Measurements from ENCODE around the gene INTS11.
A peak's percentile ranks its signal among the peaks of the same experiment; 100 is the strongest.

Gene INTS11

GRCh38 chr1:1343811-1344421, 19.5 kb upstream of the INTS11 start:
- no peak for DNase-seq (ENCODE audit: low spot score)

DNA sequence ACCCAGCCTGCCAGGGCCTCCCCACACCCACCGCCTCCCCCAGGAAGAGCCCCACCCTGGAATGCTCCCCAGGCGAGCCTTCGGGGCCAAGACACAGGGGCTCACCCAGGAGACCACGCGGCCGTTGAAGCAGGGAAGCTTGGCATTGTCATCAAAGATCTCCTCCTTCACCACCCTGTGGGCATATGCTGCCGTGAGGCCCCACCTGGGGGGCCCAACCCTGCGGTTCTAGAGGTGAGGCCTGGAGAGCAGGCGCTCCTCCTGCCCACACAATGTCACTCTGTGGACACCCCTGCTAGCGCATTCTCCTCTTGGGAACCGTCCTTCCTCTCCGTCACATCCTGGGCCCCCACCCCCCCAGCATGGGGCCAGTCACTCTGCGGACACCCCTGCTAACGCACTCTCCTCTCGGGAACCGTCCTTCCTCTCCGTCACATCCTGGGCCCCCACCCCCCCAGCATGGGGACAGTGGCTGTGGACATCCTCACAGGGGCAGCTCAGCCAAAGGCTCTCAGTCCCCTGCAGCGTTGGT, 18.2 kb upstream of the INTS11 start:
- no peak for DNase-seq (ENCODE audit: low spot score)

DNA sequence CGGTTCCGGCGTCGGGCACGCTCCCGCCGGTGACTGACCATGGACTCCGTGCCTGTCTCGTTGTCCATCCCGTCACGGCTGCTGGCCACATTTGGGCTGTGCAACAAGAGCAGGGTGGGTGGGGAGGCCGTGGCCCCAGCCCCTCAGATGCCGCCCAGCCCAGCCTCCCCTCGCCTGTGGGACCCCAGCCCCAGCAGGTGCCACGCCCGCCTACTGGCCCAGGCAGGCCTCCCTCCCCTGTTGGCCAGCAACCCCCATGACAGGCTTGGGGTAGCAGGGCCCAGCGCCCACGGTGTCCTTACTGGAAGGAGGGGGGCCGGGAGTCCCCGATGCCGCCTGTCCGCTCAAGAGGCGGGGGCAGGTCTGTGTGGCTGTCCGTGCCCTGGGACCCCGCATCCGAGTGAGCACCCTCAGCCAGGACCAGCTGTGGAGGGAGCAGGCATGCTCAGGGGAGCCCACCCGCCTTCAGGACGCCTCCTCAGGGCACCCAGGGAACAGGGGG, 17.7 kb upstream of the INTS11 start:
- no peak for DNase-seq (ENCODE audit: low spot score)

- DNase-seq (ENCODE audit: low spot score): no peak
Observed at GRCh38 chr1:1341549-1342021, 17.1 kb upstream of the INTS11 start.

DNA sequence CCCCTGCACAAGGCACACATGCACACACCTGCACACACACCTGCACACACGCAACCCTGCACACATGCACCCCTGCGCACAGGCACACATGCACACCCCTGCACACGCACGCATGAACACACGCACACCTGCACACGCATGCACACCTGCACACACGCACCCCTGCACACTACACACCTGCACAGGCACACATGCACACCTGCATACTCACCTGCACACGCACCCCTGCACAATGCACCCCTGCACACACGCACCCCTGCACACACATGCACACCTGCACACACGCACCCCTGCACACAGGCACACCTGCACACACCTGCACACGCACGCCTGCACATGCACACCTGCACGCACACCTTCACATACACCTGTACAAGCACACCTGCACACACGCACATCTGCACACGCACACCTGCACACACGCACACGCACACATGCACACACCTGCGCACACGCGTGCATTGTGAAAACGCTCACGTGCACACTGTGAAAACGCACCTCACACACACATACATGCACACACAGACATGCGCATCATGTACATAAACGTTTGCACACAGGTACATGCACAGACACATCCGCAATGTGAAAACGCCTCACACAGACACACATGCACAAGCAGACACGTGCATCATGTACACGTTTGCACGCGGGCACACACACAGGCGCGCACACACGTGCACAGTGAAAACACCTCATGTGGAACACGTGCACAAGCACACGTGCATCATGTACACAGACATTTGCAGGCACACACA, 16.5 kb upstream of the INTS11 start:
- no peak for DNase-seq (ENCODE audit: low spot score)

DNA sequence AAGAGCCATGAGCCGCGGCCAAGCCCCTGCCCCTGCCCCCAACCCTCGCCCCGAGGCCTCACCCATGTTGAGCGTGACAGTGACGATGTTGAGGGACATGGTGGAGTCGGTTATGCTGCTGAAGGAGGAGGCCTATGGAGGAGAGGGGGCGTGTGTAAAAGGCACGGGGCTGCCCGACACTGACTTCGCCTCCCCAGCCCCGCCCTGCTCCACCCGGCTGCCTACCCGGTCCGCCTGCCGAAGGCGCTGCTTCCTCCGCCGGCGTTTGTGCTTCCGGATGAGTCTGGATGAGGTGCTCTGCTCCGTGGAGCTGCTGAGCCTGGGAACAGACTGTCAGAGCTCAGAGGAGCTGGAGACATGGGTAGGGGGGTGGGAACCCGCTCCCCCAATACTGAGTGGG, 15.7 kb upstream of the INTS11 start:
- no peak for DNase-seq (ENCODE audit: low spot score)

- no peak for DNase-seq (ENCODE audit: low spot score)
Observed at GRCh38 chr1:1338278-1338677, 13.8 kb upstream of the INTS11 start.

- peak; percentile 97 for DNase-seq (ENCODE audit: low spot score)
Observed at GRCh38 chr1:1337793-1338147, 13.3 kb upstream of the INTS11 start.

DNA sequence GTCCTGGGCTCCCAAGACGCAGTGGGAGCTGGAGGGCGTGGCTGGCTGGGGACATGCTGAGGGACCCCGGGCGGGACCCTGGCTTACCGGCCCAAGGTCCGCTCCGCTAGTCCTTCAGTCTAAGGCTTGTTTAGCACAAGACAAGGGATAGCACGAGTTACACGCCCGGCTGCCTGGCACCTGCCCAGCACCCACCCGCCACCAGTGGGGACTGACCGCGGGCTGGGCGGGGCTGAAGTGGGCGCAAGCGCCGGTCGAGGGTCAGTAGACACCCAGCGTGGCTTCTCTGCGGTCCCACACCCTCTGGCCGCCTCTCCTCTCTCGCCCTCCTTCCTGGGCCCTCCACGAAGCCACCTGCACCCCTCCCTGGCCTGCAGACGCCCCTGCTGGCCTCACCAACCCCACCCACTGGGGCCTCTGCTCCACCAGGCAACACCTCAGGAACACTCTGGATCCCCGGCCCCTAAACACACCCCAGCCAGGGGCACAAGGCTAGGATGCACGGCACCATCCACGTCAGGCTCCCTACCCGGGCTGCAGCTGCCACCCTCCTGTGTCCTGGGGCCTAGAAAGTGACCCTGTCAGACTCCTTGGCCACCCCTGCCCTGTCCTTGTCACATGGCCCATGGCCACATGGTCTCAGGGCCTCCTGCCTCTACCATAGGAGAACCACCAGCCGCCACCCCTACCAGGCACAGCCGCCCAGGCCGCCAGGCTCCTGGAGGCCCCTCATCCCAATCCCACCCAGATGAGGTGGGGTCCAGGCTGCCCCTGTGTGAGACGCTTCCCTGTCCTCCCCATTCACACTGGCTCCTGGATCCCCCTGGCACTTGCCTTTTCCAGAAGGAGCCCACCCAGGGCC, 12.7 kb upstream of the INTS11 start:
- DNase-seq (ENCODE audit: low spot score): no peak

DNA sequence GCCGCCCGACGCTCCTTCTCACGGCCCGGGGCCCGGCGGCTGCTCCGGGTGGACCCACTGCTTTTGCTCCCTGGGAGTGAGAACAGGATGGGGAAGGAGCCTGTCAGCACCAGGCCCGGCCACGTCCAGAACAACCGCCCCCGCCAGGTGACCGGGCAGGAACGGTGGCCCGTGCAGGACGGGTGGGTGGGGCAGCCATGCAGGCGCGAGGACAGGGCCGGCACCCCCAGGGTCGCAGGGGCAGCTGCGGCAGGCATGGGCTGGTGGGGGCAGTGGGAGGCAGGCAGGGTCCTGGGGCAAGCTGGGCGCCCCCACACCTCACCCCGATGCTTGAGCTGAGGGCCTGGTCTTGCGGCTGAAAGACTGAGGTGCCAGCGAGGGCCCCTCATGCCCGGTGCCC, 12.0 kb upstream of the INTS11 start:
- no peak for DNase-seq (ENCODE audit: low spot score)

DNA sequence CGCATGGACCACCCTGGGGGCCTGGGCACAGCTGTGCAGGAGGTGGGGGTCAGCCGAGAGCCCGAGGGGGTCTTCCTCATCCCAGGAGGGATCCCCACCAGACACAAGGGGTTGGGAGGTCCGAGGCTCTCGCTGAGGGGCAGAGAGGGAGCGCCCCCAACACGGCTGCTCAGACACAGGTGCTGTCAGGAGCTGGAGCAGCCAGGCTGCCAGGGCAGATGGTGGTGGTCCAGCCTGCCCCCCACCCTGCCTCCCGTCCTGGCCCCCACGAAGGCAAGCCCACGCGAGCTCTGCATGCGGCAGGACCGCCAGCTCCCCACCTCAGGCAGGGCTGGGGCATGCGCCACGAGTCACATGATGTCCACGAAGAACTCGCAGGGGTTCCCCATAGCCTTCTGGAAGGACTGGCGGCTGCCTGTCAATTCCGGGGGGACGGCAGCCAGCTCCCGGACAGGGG, 11.4 kb upstream of the INTS11 start:
- no peak for DNase-seq (ENCODE audit: low spot score)

- no peak for DNase-seq (ENCODE audit: low spot score)
Observed at GRCh38 chr1:1335283-1335682, 10.8 kb upstream of the INTS11 start.

DNA sequence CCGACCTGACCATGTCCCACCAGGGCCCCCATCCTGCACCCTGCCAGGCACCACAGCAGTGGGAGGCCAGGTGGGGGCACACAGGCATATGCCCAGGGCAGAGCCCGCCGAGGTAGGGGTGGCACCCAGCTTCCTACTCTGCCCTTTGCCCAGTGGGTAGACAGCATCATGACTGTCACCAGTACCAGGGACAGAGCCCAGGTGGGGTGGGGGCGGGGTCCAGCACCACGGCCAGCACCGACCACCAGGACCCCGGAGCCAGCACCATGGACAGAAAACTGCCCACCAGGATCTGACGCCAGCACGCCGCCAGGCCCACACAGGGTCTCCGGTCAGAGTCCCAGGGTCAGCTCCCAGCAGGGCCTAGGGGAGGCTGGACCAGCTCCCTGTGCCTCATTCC, 10.4 kb upstream of the INTS11 start:
- DNase-seq (ENCODE audit: low spot score): peak; percentile 96

DNA sequence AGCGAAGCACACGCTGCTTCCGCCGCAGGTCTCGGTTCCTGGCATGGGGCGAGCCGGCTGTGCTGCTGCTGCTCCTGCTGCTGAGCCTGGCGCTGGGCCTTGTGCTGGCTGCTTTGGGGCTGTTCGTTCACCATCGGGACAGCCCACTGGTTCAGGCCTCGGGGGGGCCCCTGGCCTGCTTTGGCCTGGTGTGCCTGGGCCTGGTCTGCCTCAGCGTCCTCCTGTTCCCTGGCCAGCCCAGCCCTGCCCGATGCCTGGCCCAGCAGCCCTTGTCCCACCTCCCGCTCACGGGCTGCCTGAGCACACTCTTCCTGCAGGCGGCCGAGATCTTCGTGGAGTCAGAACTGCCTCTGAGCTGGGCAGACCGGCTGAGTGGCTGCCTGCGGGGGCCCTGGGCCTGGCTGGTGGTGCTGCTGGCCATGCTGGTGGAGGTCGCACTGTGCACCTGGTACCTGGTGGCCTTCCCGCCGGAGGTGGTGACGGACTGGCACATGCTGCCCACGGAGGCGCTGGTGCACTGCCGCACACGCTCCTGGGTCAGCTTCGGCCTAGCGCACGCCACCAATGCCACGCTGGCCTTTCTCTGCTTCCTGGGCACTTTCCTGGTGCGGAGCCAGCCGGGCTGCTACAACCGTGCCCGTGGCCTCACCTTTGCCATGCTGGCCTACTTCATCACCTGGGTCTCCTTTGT, 9.2 kb upstream of the INTS11 start:
- no peak for DNase-seq (ENCODE audit: low spot score)

- no peak for DNase-seq (ENCODE audit: low spot score)
Observed at GRCh38 chr1:1332774-1333480, 8.5 kb upstream of the INTS11 start.

- no peak for DNase-seq (ENCODE audit: low spot score)
Observed at GRCh38 chr1:1332031-1332755, 7.7 kb upstream of the INTS11 start.

- no peak for DNase-seq (ENCODE audit: low spot score)
Observed at GRCh38 chr1:1331068-1331965, 6.9 kb upstream of the INTS11 start, which contains the start of gene TAS1R3. Gene TAS1R3 (plus strand): TSS chr1:1331280. CDS start chr1:1331346, 66 bp downstream.

DNA sequence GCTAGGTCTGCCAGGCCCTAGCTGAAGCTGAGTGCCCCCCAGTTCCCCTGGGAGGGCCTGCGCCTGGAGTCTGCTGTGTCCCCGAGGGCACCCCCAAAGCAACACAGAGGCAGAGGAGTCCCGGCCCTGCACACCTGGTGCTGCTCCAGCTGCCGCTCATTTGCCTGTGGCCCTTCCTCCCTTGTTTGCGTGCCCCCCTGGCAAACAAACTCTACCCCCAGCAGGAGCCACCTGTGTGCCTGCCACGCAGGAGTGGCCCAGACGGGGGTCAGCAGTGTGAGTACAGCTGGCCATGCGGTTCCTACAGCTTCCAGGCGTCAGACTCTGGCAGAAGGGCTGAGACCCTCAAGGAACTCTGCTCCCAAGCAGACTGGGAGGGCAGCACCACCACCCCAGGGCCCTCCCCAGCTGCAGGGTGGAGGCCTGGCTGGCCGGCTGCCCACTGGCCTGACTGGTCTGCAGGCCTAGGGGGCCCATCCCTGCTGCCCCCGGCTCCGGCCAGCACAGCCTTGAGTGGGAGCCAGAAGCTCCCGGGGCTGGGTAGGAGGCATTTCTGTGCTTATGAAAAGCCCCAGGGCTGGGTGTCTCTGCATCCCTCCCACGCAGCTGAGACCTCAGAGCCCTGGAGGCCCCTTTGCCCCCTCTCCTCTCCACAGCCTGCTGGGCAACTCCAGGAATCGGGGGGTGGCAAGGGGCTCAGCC, 6.1 kb upstream of the INTS11 start:
- DNase-seq (ENCODE audit: low spot score): no peak

All from iPS-NIHi11 (cell line).